Right hindlimb (tissue), 1 donor: ENCODE results near the gene NTM.

Experiments
- DNase-seq: peaks from one replicate; pipeline ENCODE4 v3.0.0-alpha.2; 2018

The NTM gene

GRCh38 chr11:131572423-131572822, 202.0 kb downstream of the NTM start:
- DNase-seq, result no peak

GRCh38 chr11:131579932-131580387, 209.5 kb downstream of the NTM start:
- peak; percentile 58 for DNase-seq

- no peak for DNase-seq
Observed at GRCh38 chr11:131580476-131580875, 210.1 kb downstream of the NTM start.

GRCh38 chr11:131581046-131581445, 210.6 kb downstream of the NTM start:
- DNase-seq, result no peak

- no peak for DNase-seq
Observed at GRCh38 chr11:131582021-131582525, 211.7 kb downstream of the NTM start.

- no peak for DNase-seq
Observed at GRCh38 chr11:131583421-131583820, 213.0 kb downstream of the NTM start.

- DNase-seq, result no peak
Observed at GRCh38 chr11:131583938-131584337, 213.5 kb downstream of the NTM start.

GRCh38 chr11:131584785-131585592, 214.6 kb downstream of the NTM start:
- DNase-seq, result peak; percentile 34

- no peak for DNase-seq
Observed at GRCh38 chr11:131588057-131588456, 217.6 kb downstream of the NTM start.

GRCh38 chr11:131591051-131591461, 220.6 kb downstream of the NTM start:
- no peak for DNase-seq

- no peak for DNase-seq
Observed at GRCh38 chr11:131592152-131592551, 221.7 kb downstream of the NTM start.

GRCh38 chr11:131592734-131593133, 222.3 kb downstream of the NTM start:
- DNase-seq, result no peak

GRCh38 chr11:131593301-131593700, 222.9 kb downstream of the NTM start:
- DNase-seq, result no peak

GRCh38 chr11:131595797-131596196, 225.4 kb downstream of the NTM start:
- no peak for DNase-seq

- DNase-seq, result no peak
Observed at GRCh38 chr11:131597890-131598289, 227.5 kb downstream of the NTM start.

GRCh38 chr11:131598305-131598704, 227.9 kb downstream of the NTM start:
- no peak for DNase-seq

- DNase-seq, result no peak
Observed at GRCh38 chr11:131599285-131599684, 228.9 kb downstream of the NTM start.

GRCh38 chr11:131600628-131601027, 230.2 kb downstream of the NTM start:
- DNase-seq, result peak; percentile 62

GRCh38 chr11:131601586-131601985, 231.2 kb downstream of the NTM start:
- no peak for DNase-seq

GRCh38 chr11:131602431-131602830, 232.0 kb downstream of the NTM start:
- no peak for DNase-seq

GRCh38 chr11:131606811-131607335, 236.5 kb downstream of the NTM start:
- DNase-seq, result no peak

- peak; percentile 42 for DNase-seq
Observed at GRCh38 chr11:131609337-131609736, 238.9 kb downstream of the NTM start.

- DNase-seq, result no peak
Observed at GRCh38 chr11:131609921-131610320, 239.5 kb downstream of the NTM start.

GRCh38 chr11:131611322-131611721, 240.9 kb downstream of the NTM start:
- DNase-seq, result no peak
